NCI-H1048 (cell line): ENCODE results near the gene CASP6.
"Not testable (repeated sequence)": the region's sequence is repeated elsewhere in the genome, so short reads cannot be mapped to it uniquely, and the experiment has no call there.

Source experiments
- DNase-seq: peaks from one replicate; lab custom pipeline; 2025; lab: John Stamatoyannopoulos, UW

Gene CASP6

GRCh38 chr4:109719604-109720003, 16.4 kb upstream of the CASP6 start:
- DNase-seq, result no peak

DNA sequence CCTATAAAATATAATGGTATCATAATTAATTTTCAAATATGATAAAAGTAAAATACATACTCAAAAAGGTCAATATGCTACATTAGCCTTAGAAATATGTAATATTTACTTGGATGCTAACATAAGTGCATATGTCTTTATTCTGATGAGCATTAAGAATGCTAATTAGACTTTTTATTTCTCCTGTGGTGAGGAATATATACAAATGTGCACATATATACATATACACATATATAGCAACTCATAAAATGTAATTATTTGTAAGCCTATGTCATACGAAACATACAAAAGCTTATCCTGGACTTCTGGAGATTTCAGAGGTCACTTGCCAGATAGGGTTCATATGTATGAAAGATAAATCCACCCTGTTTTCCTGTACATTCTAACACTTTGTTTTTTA, 15.5 kb upstream of the CASP6 start:
- DNase-seq, result no peak

- DNase-seq, result no peak
These were observed 10.3 kb upstream of the CASP6 start for GRCh38 chr4:109713500-109713899.

GRCh38 chr4:109708990-109709389, 5.7 kb upstream of the CASP6 start:
- no peak for DNase-seq

- DNase-seq, result no peak
These were observed 5.2 kb upstream of the CASP6 start for GRCh38 chr4:109708435-109708834.

- DNase-seq, result no peak
These were observed 568 bp upstream of the CASP6 start for GRCh38 chr4:109703664-109704361.

DNA sequence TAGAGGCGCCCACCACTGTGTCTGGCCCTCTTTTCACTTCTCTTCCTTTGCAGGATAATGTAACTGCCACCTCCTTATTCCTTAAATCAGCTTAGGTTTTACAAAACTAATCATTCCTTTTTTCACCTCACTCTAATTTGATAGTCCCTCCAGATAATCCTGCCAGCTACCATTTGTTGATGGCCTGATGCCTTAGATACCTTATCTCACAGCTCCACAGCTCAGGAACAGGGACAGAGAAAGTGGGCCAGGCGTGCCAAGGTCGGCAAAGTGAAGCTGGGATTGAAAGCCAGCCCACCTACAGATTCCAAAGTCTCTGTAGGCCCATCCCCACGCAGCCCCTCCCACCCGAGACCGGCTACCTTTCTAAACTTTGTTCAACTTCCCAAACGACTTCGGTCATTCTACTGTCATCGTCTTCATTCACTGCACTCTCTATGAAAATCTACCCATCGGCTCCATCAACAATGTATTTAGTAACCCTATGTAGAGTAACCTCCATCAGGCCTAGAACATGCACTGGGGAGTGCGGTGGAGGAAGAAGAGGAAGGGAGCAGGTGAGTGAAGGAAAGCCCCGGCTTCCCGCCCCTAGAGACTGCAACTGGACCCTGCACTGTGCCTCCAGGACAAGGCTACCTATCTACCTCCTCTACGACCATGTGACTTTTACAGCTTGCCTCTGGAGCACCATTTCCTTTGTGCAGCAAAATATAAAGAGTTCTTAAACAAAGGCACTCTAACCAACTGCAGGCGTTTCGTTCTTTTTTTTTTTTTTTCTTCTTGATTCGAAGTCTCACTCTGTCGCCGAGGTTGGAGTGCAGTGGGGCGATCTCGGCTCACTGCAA, 1.5 kb downstream of the CASP6 start:
- DNase-seq, result no peak

GRCh38 chr4:109699553-109700225, 3.6 kb downstream of the CASP6 start:
- no peak for DNase-seq

- DNase-seq, result no peak
These were observed 4.6 kb downstream of the CASP6 start for GRCh38 chr4:109698656-109699055.

- no peak for DNase-seq
These were observed 11.8 kb downstream of the CASP6 start for GRCh38 chr4:109691411-109691920.

DNA sequence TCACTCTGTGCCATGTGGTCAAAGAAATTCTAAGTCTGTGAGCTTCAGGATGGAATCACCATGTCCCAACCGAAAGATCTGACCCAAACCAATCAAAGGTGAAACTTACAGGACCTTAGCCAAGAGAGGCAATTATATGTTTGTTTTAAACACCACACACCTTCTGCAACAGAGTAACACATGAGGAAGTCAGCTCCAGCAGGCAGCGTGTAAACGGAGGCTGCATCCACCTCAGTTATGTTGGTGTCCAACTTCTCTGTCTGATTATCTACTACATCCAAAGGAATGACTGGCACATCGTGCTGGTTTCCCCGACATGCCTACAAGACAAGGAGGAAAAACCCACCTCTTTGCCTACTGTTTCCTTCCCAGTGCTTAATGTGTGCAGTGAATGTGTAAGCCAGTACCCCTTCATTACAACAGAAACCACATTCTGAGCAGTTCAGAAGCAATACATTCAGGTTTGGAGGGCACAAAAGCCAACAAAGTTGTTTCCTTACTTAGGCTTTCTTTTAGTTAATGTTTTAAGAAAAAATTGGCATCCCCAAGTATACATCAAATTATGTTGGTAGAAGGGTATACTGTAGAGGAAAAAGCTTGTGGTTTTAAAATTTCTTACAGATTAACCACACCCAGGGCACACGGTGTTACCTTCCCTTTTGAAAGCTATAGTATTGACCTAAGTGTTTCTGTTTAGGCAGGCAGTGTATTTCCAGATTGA, 12.4 kb downstream of the CASP6 start:
- no peak for DNase-seq

DNA sequence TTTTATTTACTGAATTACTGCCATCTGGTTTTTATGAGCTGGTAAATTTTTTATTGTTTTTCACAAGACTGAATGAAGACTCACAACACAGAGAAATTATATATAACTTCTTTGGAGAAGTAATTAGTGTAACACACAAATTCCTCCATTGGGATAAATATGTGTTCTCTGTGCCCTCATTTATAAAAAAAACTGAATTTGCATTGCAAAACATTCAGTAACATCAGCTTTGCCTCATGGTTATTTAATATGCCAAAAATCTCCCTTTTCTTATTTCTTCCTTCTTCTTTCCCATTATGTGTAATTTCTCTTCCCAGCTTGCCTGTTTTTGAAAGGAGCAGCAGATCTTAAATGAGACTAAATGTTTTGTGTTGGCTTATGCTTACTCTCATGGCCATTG, 18.5 kb downstream of the CASP6 start:
- DNase-seq, result peak; percentile 69

- DNase-seq, result no peak
These were observed 19.5 kb downstream of the CASP6 start for GRCh38 chr4:109683621-109684253.

DNA sequence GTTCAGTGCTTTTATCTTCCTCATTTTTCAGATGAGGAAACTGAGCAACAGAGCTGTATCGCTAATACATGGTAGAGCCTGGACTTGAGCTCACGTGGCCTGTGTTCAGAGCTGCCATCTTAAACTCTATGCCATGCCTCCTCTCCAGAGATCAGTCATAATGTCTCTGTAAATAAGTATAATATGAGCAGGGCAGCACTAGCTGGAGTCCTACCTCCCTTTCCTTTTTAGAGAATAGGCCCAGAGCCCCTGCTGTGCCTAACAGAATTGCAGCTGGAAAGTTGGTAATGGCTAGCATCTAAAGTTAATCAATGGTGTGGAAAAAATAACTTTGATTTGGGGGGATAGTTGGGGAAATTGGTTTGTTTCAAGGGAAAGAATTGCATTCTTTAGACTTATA, 20.4 kb downstream of the CASP6 start:
- DNase-seq, result no peak

DNA sequence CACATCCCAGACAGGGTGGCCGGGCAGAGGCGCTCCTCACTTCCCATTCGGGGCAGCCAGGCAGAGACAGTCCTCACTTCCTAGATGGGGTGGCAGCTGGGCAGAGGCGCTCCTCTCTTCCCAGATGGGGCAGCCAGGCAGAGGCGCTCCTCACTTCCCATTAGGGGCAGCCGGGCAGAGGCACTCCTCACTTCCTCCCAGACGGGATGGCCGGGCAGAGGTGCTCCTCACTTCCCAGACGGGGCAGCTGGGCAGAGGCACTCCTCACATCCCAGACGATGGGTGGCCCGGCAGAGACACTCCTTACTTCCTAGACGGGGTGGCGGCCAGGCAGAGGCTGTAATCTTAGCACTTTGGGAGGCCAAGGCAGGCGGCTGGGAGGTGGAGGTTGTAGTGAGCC, 24.3 kb downstream of the CASP6 start:
- DNase-seq, result not testable (repeated sequence)

DNA sequence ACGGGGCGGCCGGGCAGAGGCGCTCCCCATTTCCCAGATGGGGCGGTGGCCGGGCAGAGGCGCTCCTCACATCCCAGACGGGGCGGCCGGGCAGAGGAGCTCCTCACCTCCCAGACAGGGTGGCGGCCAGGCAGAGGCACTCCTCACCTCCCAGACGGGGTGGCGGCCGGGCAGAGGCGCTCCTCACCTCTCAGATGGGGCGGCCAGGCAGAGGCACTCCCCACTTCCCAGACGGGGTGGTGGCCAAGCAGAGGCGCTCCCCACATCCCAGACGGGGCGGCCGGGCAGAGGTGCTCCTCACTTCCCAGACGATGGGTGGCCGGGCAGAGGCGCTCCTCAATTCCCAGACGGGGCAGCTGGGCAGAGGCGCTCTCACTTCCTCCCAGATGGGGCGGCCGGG, 24.8 kb downstream of the CASP6 start:
- DNase-seq, result not testable (repeated sequence)

- DNase-seq, result no peak
These were observed 26.4 kb downstream of the CASP6 start for GRCh38 chr4:109676886-109677285.

DNA sequence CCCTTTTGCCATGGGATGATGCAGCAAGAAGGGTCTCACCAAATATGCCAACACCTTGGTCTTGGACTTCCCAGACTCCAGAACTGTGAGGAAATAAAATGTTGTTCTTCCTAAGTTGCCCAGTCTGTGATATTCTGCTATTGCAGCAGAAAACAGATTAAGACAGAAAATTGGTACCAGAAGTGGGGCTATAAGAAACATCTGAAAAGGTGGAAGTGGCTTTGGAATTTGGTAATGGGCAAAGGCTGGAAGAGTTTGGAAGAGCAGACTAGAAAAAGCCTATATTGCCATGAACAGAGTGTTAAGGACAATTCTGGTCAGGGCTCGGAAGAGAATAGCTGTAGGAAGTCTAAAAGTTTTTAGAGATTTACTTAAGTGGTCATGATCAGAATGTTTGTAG, 27.4 kb downstream of the CASP6 start:
- no peak for DNase-seq

GRCh38 chr4:109675181-109675580, 28.1 kb downstream of the CASP6 start:
- DNase-seq, result no peak

DNA sequence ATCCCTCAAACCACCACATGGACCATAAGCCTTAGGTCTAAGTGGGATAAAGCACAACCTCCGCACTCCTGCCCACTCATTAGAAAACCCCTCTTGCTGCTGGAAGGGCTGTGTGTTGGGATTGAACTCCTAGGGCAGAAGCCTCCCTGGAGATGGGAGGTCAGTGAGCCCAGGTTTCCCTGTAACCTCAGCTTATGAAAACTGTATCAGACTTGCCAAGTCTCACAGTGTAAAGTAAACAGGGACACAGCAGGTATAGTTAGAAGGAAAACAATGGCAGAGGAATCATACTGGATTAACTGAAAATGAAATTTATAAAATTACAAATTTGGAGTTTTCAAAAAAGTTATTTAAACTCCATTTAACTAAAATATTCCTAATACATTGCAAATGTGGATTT, 29.9 kb downstream of the CASP6 start:
- DNase-seq, result no peak

DNA sequence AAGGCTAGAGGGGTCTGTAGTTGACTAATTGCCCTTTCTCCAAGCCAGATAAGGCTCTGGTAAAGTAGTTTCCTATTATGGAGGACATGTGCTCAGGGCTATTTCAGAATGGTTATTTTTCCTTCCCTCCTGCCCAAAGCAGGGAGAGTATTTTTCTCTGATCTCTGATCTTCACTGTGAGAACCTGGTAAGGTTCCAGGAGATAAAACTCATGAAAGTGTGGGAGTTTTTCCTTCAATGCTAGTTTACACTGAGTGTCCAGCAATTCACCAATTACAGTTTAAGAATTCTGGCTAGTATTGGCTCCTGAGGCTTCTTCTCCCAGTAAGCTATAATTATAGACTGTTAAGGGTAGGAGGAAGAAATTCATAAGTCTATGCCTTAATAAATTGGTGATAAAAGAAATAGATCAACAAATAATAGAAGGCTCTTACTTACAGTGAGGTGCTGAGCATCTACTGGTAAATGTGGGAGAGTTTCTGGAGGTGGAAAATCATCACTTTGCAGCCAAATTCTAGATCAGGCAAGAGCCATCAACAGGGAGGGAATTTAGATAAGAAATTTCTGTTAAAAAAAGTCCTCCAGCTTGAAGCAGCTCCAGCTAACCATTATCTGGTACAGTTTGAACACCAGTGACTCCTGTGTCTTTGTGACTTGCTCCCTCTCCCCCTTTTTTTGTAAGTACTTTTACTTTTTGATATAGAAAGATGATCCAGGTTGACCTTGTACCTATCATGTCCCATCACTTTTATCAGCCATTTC, 30.9 kb downstream of the CASP6 start:
- DNase-seq, result no peak
